Measurements from ENCODE around the gene CAMKMT. TPM values are rescaled to one million over a fixed set of nuclear protein-coding genes. Genes with fewer than 3 reads are reported as not detected.

CAMKMT gene
- total RNA-seq, 1 experiment from 2014 or later, result 2.7 TPM

GRCh38 chr2:44817256-44817655, 455.5 kb downstream of the CAMKMT start:
- no peak for ATAC-seq
- no peaks in the 10 kb centered on the region for H3K4me1 ChIP-seq (ENCODE audit: insufficient read depth, low read length)
- no peaks in the 10 kb centered on the region for H3K79me2 ChIP-seq (ENCODE audit: low read length)
- no peak overlapping the region for H3K27ac ChIP-seq (ENCODE audit: low read length)
- BruUV-seq (replicated peaks), result no TSS peak
- H2AFZ ChIP-seq (ENCODE audit: low read length), result no peak overlapping the region
- ChIA-PET POLR2A (ENCODE audit: unreplicated experiment) (no interaction called here), CTCF (no interaction called here)
- no peak overlapping the region for H3K9ac ChIP-seq (ENCODE audit: low read length)
- no peaks in the 10 kb centered on the region for H3F3A ChIP-seq (ENCODE audit: low read length, unreplicated experiment)
- H3K4me3 ChIP-seq (ENCODE audit: low read length), result no peak overlapping the region
- H3K27me3 ChIP-seq (ENCODE audit: low read length), result peaks cover 61% of the 10 kb centered on the region
- no peaks in the 10 kb centered on the region for H3K9me2 ChIP-seq (replicated peaks; ENCODE audit: low read length)
- no peak for DNase-seq
- no peak for TF ChIP-seq EZH2 (IDR thresholded peaks at IDR 0.05; ENCODE audit: low read length, unreplicated experiment)
- TF ChIP-seq EZH2phosphoT487 (IDR thresholded peaks at IDR 0.05; ENCODE audit: borderline replicate concordance, low read length), result no peak
- no peak for TF ChIP-seq CTCF (conservative IDR thresholded peaks at IDR 0.05; ENCODE audit: low read depth, low read length)
- no peak overlapping the region for H3K4me2 ChIP-seq (ENCODE audit: low read length)
- no peaks in the 10 kb centered on the region for H3K9me3 ChIP-seq (ENCODE audit: low read length)
- intact Hi-C loops (cut with micrococcal nuclease), result no loop called here
- H3K36me3 ChIP-seq (ENCODE audit: low read depth, low read length), result no peaks in the 10 kb centered on the region
- H4K20me1 ChIP-seq (ENCODE audit: low read length), result no peaks in the 10 kb centered on the region

- BruUV-seq (replicated peaks), result no TSS peak
- Histone ChIP-seq H3K36me3 (ENCODE audit: low read depth, low read length) (no peaks in the 10 kb centered on the region), H3K79me2 (ENCODE audit: low read length) (no peaks in the 10 kb centered on the region), H3K4me3 (ENCODE audit: low read length) (no peak overlapping the region), H3K9ac (ENCODE audit: low read length) (no peak overlapping the region), H3K4me2 (ENCODE audit: low read length) (no peak overlapping the region), H3K9me2 (replicated peaks; ENCODE audit: low read length) (no peaks in the 10 kb centered on the region), H3K27me3 (ENCODE audit: low read length) (peaks cover 56% of the 10 kb centered on the region), H3F3A (ENCODE audit: low read length, unreplicated experiment) (no peaks in the 10 kb centered on the region), H3K4me1 (ENCODE audit: insufficient read depth, low read length) (no peaks in the 10 kb centered on the region), H3K27ac (ENCODE audit: low read length) (no peak overlapping the region), H2AFZ (ENCODE audit: low read length) (no peak overlapping the region), H4K20me1 (ENCODE audit: low read length) (no peaks in the 10 kb centered on the region), H3K9me3 (ENCODE audit: low read length) (no peaks in the 10 kb centered on the region)
- TF ChIP-seq CTCF (conservative IDR thresholded peaks at IDR 0.05; ENCODE audit: low read depth, low read length) (no peak), EZH2phosphoT487 (IDR thresholded peaks at IDR 0.05; ENCODE audit: borderline replicate concordance, low read length) (no peak), EZH2 (IDR thresholded peaks at IDR 0.05; ENCODE audit: low read length, unreplicated experiment) (no peak)
- intact Hi-C loops (cut with micrococcal nuclease), result no loop called here
- no peak for DNase-seq
- POLR2A ChIA-PET (ENCODE audit: unreplicated experiment), result no interaction called here
- ATAC-seq, result no peak
- CTCF ChIA-PET, result no interaction called here
Measured at GRCh38 chr2:44817673-44818335, 456.1 kb downstream of the CAMKMT start.

GRCh38 chr2:44819061-44819460, 457.3 kb downstream of the CAMKMT start:
- no peaks in the 10 kb centered on the region for H4K20me1 ChIP-seq (ENCODE audit: low read length)
- ATAC-seq (no peak), DNase-seq (no peak)
- no TSS peak for BruUV-seq (replicated peaks)
- no peaks in the 10 kb centered on the region for H3K9me3 ChIP-seq (ENCODE audit: low read length)
- H3K4me3 ChIP-seq (ENCODE audit: low read length), result no peak overlapping the region
- intact Hi-C loops (cut with micrococcal nuclease), result no loop called here
- no peak overlapping the region for H3K27ac ChIP-seq (ENCODE audit: low read length)
- no peak overlapping the region for H2AFZ ChIP-seq (ENCODE audit: low read length)
- no peaks in the 10 kb centered on the region for H3K36me3 ChIP-seq (ENCODE audit: low read depth, low read length)
- POLR2A ChIA-PET (ENCODE audit: unreplicated experiment), result no interaction called here
- H3K27me3 ChIP-seq (ENCODE audit: low read length), result peaks cover 53% of the 10 kb centered on the region
- CTCF ChIA-PET, result no interaction called here
- H3K4me1 ChIP-seq (ENCODE audit: insufficient read depth, low read length), result no peaks in the 10 kb centered on the region
- no peak overlapping the region for H3K4me2 ChIP-seq (ENCODE audit: low read length)
- no peak overlapping the region for H3K9ac ChIP-seq (ENCODE audit: low read length)
- H3K9me2 ChIP-seq (replicated peaks; ENCODE audit: low read length), result no peaks in the 10 kb centered on the region
- TF ChIP-seq EZH2phosphoT487 (IDR thresholded peaks at IDR 0.05; ENCODE audit: borderline replicate concordance, low read length) (no peak), EZH2 (IDR thresholded peaks at IDR 0.05; ENCODE audit: low read length, unreplicated experiment) (no peak), CTCF (conservative IDR thresholded peaks at IDR 0.05; ENCODE audit: low read depth, low read length) (no peak)
- H3F3A ChIP-seq (ENCODE audit: low read length, unreplicated experiment), result no peaks in the 10 kb centered on the region
- no peaks in the 10 kb centered on the region for H3K79me2 ChIP-seq (ENCODE audit: low read length)

All from PC-3 (cell line).